ENCODE data around the gene DTNB. TPM values are rescaled to one million over a fixed set of nuclear protein-coding genes. Genes with fewer than 3 reads are reported as not detected.

Gene DTNB
- polyA plus RNA-seq, 1 donor from 2014 or later, result 22.5 TPM

DNA sequence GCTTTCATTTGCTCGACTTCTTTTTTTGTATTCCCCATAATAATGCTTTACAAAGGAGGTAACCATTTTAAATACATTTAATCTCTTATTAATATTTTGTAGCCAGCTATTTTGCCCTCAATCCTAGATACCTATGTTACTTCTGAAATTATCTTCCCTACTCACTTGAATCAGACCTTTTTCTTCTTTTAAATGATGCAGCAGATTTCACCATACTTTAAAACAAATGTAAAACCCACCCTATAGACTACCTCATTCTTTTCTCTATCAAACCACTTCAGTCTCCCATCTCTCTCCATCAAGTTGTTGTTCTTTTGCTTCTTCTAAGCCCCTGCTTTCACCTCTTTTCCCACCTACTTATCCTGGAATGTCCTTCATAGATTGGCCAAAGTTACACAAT lies 180.2 kb downstream of the DTNB start:
- Histone ChIP-seq H3K27me3 (ENCODE audit: insufficient read depth, low read depth, low read length) (no peaks in the 10 kb centered on the region), H3K27ac (ENCODE audit: low read length) (no peak overlapping the region), H2AFZ (ENCODE audit: low read depth, low read length) (no peak overlapping the region), H3K9me3 (ENCODE audit: low read length) (no peaks in the 10 kb centered on the region), H4K20me1 (ENCODE audit: insufficient read depth) (no peaks in the 10 kb centered on the region), H3K9ac (ENCODE audit: low read length) (no peak overlapping the region), H3K4me3 (ENCODE audit: low read length) (no peak overlapping the region), H3F3A (ENCODE audit: insufficient read depth, low read length, poor library complexity, severe bottlenecking) (no peaks in the 10 kb centered on the region), H3K9me2 (ENCODE audit: insufficient read depth, low read length) (no peaks in the 10 kb centered on the region), H3K4me2 (ENCODE audit: low read length) (no peak overlapping the region), H3K36me3 (ENCODE audit: insufficient read depth, low read length) (no peaks in the 10 kb centered on the region), H3K79me2 (replicated peaks; ENCODE audit: insufficient read depth, low read length) (no peaks in the 10 kb centered on the region)
- TF ChIP-seq, protein P1, sequence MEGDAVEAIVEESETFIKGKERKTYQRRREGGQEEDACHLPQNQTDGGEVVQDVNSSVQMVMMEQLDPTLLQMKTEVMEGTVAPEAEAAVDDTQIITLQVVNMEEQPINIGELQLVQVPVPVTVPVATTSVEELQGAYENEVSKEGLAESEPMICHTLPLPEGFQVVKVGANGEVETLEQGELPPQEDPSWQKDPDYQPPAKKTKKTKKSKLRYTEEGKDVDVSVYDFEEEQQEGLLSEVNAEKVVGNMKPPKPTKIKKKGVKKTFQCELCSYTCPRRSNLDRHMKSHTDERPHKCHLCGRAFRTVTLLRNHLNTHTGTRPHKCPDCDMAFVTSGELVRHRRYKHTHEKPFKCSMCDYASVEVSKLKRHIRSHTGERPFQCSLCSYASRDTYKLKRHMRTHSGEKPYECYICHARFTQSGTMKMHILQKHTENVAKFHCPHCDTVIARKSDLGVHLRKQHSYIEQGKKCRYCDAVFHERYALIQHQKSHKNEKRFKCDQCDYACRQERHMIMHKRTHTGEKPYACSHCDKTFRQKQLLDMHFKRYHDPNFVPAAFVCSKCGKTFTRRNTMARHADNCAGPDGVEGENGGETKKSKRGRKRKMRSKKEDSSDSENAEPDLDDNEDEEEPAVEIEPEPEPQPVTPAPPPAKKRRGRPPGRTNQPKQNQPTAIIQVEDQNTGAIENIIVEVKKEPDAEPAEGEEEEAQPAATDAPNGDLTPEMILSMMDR (IDR thresholded peaks at IDR 0.05; ENCODE audit: poor library complexity, severe bottlenecking), result no peak
- TF ChIP-seq TAF1 (IDR thresholded peaks at IDR 0.05; ENCODE audit: low read depth), result no peak
- TF ChIP-seq SMC3 (conservative IDR thresholded peaks at IDR 0.05; ENCODE audit: poor library complexity), result no peak
- TF ChIP-seq, protein P2, sequence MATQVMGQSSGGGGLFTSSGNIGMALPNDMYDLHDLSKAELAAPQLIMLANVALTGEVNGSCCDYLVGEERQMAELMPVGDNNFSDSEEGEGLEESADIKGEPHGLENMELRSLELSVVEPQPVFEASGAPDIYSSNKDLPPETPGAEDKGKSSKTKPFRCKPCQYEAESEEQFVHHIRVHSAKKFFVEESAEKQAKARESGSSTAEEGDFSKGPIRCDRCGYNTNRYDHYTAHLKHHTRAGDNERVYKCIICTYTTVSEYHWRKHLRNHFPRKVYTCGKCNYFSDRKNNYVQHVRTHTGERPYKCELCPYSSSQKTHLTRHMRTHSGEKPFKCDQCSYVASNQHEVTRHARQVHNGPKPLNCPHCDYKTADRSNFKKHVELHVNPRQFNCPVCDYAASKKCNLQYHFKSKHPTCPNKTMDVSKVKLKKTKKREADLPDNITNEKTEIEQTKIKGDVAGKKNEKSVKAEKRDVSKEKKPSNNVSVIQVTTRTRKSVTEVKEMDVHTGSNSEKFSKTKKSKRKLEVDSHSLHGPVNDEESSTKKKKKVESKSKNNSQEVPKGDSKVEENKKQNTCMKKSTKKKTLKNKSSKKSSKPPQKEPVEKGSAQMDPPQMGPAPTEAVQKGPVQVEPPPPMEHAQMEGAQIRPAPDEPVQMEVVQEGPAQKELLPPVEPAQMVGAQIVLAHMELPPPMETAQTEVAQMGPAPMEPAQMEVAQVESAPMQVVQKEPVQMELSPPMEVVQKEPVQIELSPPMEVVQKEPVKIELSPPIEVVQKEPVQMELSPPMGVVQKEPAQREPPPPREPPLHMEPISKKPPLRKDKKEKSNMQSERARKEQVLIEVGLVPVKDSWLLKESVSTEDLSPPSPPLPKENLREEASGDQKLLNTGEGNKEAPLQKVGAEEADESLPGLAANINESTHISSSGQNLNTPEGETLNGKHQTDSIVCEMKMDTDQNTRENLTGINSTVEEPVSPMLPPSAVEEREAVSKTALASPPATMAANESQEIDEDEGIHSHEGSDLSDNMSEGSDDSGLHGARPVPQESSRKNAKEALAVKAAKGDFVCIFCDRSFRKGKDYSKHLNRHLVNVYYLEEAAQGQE (IDR thresholded peaks at IDR 0.05; ENCODE audit: borderline replicate concordance), result no peak
- no peak for TF ChIP-seq RAD21 (conservative IDR thresholded peaks at IDR 0.05)
- TF ChIP-seq POLR2AphosphoS5 (IDR thresholded peaks at IDR 0.05), result no peak
- no peak for TF ChIP-seq MXI1 (conservative IDR thresholded peaks at IDR 0.05; ENCODE audit: poor library complexity, severe bottlenecking)
- no peak for TF ChIP-seq EP300 (conservative IDR thresholded peaks at IDR 0.05; ENCODE audit: poor library complexity, severe bottlenecking)
- TF ChIP-seq EZH2 (IDR thresholded peaks at IDR 0.05; ENCODE audit: borderline replicate concordance, insufficient read depth, low read length, poor library complexity, severe bottlenecking), result no peak

DNA sequence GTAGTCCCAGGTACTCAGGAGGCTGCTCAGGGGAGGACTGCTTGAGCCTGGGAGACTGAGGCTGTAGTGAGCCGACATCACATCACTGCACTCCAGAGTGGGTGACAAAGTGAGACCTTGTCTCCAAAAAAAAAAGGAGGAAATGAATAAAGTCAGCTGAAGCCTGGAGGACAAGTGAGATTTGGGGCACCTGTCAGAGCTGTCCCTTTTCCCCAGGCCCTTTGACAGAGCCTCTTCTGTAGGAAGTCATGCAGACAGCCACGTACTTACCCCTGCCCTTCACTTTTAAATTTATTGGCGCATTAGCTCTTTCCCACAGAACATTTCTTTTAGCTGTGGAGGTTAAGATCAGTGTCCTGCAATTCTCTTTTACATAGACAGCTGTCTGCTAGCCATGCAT lies 180.7 kb downstream of the DTNB start:
- Histone ChIP-seq H4K20me1 (ENCODE audit: insufficient read depth) (no peaks in the 10 kb centered on the region), H3F3A (ENCODE audit: insufficient read depth, low read length, poor library complexity, severe bottlenecking) (no peaks in the 10 kb centered on the region), H3K9me3 (ENCODE audit: low read length) (no peaks in the 10 kb centered on the region), H3K27ac (ENCODE audit: low read length) (no peak overlapping the region), H2AFZ (ENCODE audit: low read depth, low read length) (no peak overlapping the region), H3K4me2 (ENCODE audit: low read length) (no peak overlapping the region), H3K27me3 (ENCODE audit: insufficient read depth, low read depth, low read length) (no peaks in the 10 kb centered on the region), H3K9ac (ENCODE audit: low read length) (no peak overlapping the region), H3K9me2 (ENCODE audit: insufficient read depth, low read length) (no peaks in the 10 kb centered on the region), H3K4me3 (ENCODE audit: low read length) (no peak overlapping the region), H3K36me3 (ENCODE audit: insufficient read depth, low read length) (no peaks in the 10 kb centered on the region), H3K79me2 (replicated peaks; ENCODE audit: insufficient read depth, low read length) (no peaks in the 10 kb centered on the region)
- TF ChIP-seq SMC3 (conservative IDR thresholded peaks at IDR 0.05; ENCODE audit: poor library complexity), result no peak
- no peak for TF ChIP-seq RAD21 (conservative IDR thresholded peaks at IDR 0.05)
- TF ChIP-seq, protein P2 (IDR thresholded peaks at IDR 0.05; ENCODE audit: borderline replicate concordance), result no peak
- TF ChIP-seq, protein P1 (IDR thresholded peaks at IDR 0.05; ENCODE audit: poor library complexity, severe bottlenecking), result no peak
- TF ChIP-seq MXI1 (conservative IDR thresholded peaks at IDR 0.05; ENCODE audit: poor library complexity, severe bottlenecking), result no peak
- no peak for TF ChIP-seq EZH2 (IDR thresholded peaks at IDR 0.05; ENCODE audit: borderline replicate concordance, insufficient read depth, low read length, poor library complexity, severe bottlenecking)
- TF ChIP-seq POLR2AphosphoS5 (IDR thresholded peaks at IDR 0.05), result no peak
- no peak for TF ChIP-seq TAF1 (IDR thresholded peaks at IDR 0.05; ENCODE audit: low read depth)
- TF ChIP-seq EP300 (conservative IDR thresholded peaks at IDR 0.05; ENCODE audit: poor library complexity, severe bottlenecking), result no peak
